ENCODE results near the gene SLC1A7.

- no peak for TF ChIP-seq CTCF (IDR thresholded peaks at IDR 0.05)
- TF ChIP-seq POLR2A (IDR thresholded peaks at IDR 0.05): no peak
- TF ChIP-seq EP300 (IDR thresholded peaks at IDR 0.05): no peak
- no peak for TF ChIP-seq POLR2AphosphoS5 (IDR thresholded peaks at IDR 0.05)
Measured at GRCh38 chr1:53060579-53060978, 81.9 kb downstream of the SLC1A7 start.

Data from stomach (tissue), 4 donors.